Loucy (cell line): ENCODE data around the gene NEK6.

Experiments
- H2AFZ ChIP-seq: fragments of 200-600 bp; sonication (generic); 2 replicates; pipeline ENCODE4 v1.6.0; 2016; ENCODE audit warnings: antibody characterized with exemption, mild to moderate bottlenecking, low read length, moderate library complexity
- H3F3A ChIP-seq: fragments of 200-600 bp; 2 replicates; pipeline ENCODE4 v1.6.0; 2016; ENCODE audit warnings: antibody characterized with exemption, low read depth, mild to moderate bottlenecking
- H3K27me3 ChIP-seq: fragments of 200-600 bp; sonication (generic); 2 replicates; pipeline ENCODE4 v1.6.1; 2014; ENCODE audit warnings: low read length, mild to moderate bottlenecking; ENCODE audit not compliant: insufficient read depth, poor library complexity, severe bottlenecking
- H3K36me3 ChIP-seq: fragments of 200-600 bp; sonication (generic); 2 replicates; pipeline ENCODE4 v1.6.1; 2016; ENCODE audit warnings: low read length; ENCODE audit not compliant: insufficient read depth
- H3K4me1 ChIP-seq: fragments of 200-600 bp; sonication (generic); 2 replicates; pipeline ENCODE4 v1.5.1; 2014; ENCODE audit warnings: low read length, mild to moderate bottlenecking; ENCODE audit not compliant: insufficient read depth, poor library complexity, severe bottlenecking
- H3K4me2 ChIP-seq: fragments of 200-600 bp; sonication (generic); 2 replicates; pipeline ENCODE4 v1.6.0; 2014; ENCODE audit warnings: antibody characterized with exemption, low read length, low read depth, mild to moderate bottlenecking; ENCODE audit not compliant: poor library complexity, severe bottlenecking
- H3K4me3 ChIP-seq: fragments of 200-600 bp; sonication (generic); 2 replicates; pipeline ENCODE4 v1.5.1; 2014; ENCODE audit warnings: low read length, mild to moderate bottlenecking, mixed read lengths; ENCODE audit not compliant: poor library complexity, severe bottlenecking
- H3K79me2 ChIP-seq: fragments of 200-600 bp; sonication (generic); 2 replicates; pipeline ENCODE4 v1.6.1; 2014; ENCODE audit warnings: low read length; ENCODE audit not compliant: insufficient read depth
- H3K9ac ChIP-seq: fragments of 200-600 bp; sonication (generic); 2 replicates; pipeline ENCODE4 v1.6.0; 2014; ENCODE audit warnings: mild to moderate bottlenecking, low read depth, low read length, moderate library complexity; ENCODE audit not compliant: poor library complexity, severe bottlenecking
- H3K9me2 ChIP-seq: fragments of 200-600 bp; sonication (generic); replicated peaks from 2 replicates; pipeline ENCODE4 v1.6.1; 2016; ENCODE audit warnings: low read depth, low read length, mixed read lengths
- H3K9me3 ChIP-seq: fragments of 200-600 bp; sonication (generic); 2 replicates; pipeline ENCODE4 v1.6.1; 2014; ENCODE audit warnings: mild to moderate bottlenecking, antibody characterized with exemption, low read length, low read depth; ENCODE audit not compliant: insufficient read depth
- H4K20me1 ChIP-seq: fragments of 200-600 bp; sonication (generic); 2 replicates; pipeline ENCODE4 v1.6.0; 2014; ENCODE audit warnings: antibody characterized with exemption, low read length, mild to moderate bottlenecking; ENCODE audit not compliant: insufficient read depth, poor library complexity, severe bottlenecking
- CTCF ChIP-seq: fragments of 200-600 bp; sonication (generic); conservative IDR thresholded peaks from 2 replicates; pipeline ENCODE4 v1.5.1; 2014; ENCODE audit warnings: mild to moderate bottlenecking, antibody characterized with exemption, low read length
- EZH2phosphoT487 ChIP-seq: fragments of 200-600 bp; IDR thresholded peaks from 2 replicates; pipeline ENCODE4 v1.6.1; 2018; ENCODE audit warnings: antibody characterized with exemption, mild to moderate bottlenecking, moderate library complexity, borderline replicate concordance

The NEK6 gene

GRCh38 chr9:124220946-124221451 lies 36.8 kb upstream of the NEK6 start:
- Histone ChIP-seq H3K4me3 (no peak overlapping the region), H3K36me3 (no peaks in the 10 kb centered on the region), H3K79me2 (no peaks in the 10 kb centered on the region), H3K9me3 (no peaks in the 10 kb centered on the region), H2AFZ (no peak overlapping the region), H3K4me1 (peaks cover 60% of the 10 kb centered on the region), H3K9me2 (no peaks in the 10 kb centered on the region), H3F3A (no peaks in the 10 kb centered on the region), H3K9ac (no peak overlapping the region), H3K27me3 (no peaks in the 10 kb centered on the region), H3K4me2 (no peak overlapping the region), H4K20me1 (no peaks in the 10 kb centered on the region)
- TF ChIP-seq EZH2phosphoT487 (no peak), CTCF (no peak)

- no peak overlapping the region for H2AFZ ChIP-seq
- TF ChIP-seq CTCF = no peak
- TF ChIP-seq EZH2phosphoT487 = no peak
- peaks cover 54% of the 10 kb centered on the region for H3K4me1 ChIP-seq
- H3F3A ChIP-seq = no peaks in the 10 kb centered on the region
- H3K9me2 ChIP-seq = no peaks in the 10 kb centered on the region
- H3K36me3 ChIP-seq = no peaks in the 10 kb centered on the region
- H3K9ac ChIP-seq = no peak overlapping the region
- H3K79me2 ChIP-seq = no peaks in the 10 kb centered on the region
- H3K9me3 ChIP-seq = no peaks in the 10 kb centered on the region
- H3K4me2 ChIP-seq = no peak overlapping the region
- no peaks in the 10 kb centered on the region for H3K27me3 ChIP-seq
- H4K20me1 ChIP-seq = no peaks in the 10 kb centered on the region
- no peak overlapping the region for H3K4me3 ChIP-seq
Observed at GRCh38 chr9:124221676-124222075, 36.1 kb upstream of the NEK6 start.

GRCh38 chr9:124222109-124222508 lies 35.6 kb upstream of the NEK6 start:
- no peaks in the 10 kb centered on the region for H3K36me3 ChIP-seq
- H3K9me3 ChIP-seq = no peaks in the 10 kb centered on the region
- peaks cover 52% of the 10 kb centered on the region for H3K4me1 ChIP-seq
- H2AFZ ChIP-seq = no peak overlapping the region
- H3K4me3 ChIP-seq = no peak overlapping the region
- no peak overlapping the region for H3K4me2 ChIP-seq
- H3K9ac ChIP-seq = no peak overlapping the region
- no peak for TF ChIP-seq CTCF
- TF ChIP-seq EZH2phosphoT487 = no peak
- H3K9me2 ChIP-seq = no peaks in the 10 kb centered on the region
- H3K27me3 ChIP-seq = no peaks in the 10 kb centered on the region
- H4K20me1 ChIP-seq = no peaks in the 10 kb centered on the region
- no peaks in the 10 kb centered on the region for H3F3A ChIP-seq
- H3K79me2 ChIP-seq = no peaks in the 10 kb centered on the region
